Osteoblast (primary cell): ENCODE results near the gene ABCC9. TPM values are rescaled to one million over a fixed set of nuclear protein-coding genes. Genes with fewer than 3 reads are reported as not detected.
"Not testable (repeated sequence)": the region's sequence is repeated elsewhere in the genome, so short reads cannot be mapped to it uniquely, and the experiment has no call there.

ENCODE experiments used
- DNase-seq: peaks from one replicate; pipeline ENCODE4 v3.0.0; 2011; ENCODE audit warnings: low spot score, mixed read lengths; ENCODE audit not compliant: insufficient read length; ENCODE audit errors: missing footprints
- H2AFZ ChIP-seq: 2 replicates; pipeline ENCODE4 v1.6.0; 2011; ENCODE audit warnings: mild to moderate bottlenecking, low read length
- H3K27ac ChIP-seq: 2 replicates; pipeline ENCODE4 v1.5.1; 2011; ENCODE audit warnings: mild to moderate bottlenecking, low read depth, low read length, moderate library complexity
- H3K27me3 ChIP-seq: 2 replicates; pipeline ENCODE4 v1.6.0; 2012; ENCODE audit warnings: mild to moderate bottlenecking, control low read depth, inconsistent platforms, low read length, moderate library complexity; ENCODE audit not compliant: insufficient read depth
- H3K36me3 ChIP-seq: 2 replicates; pipeline ENCODE4 v1.5.1; 2011; ENCODE audit warnings: mild to moderate bottlenecking, low read length, control low read depth, moderate library complexity; ENCODE audit not compliant: insufficient read depth
- H3K4me1 ChIP-seq: 2 replicates; pipeline ENCODE4 v1.5.1; 2011; ENCODE audit warnings: mild to moderate bottlenecking, low read length, control low read depth, moderate library complexity; ENCODE audit not compliant: insufficient read depth
- H3K4me2 ChIP-seq: 2 replicates; pipeline ENCODE4 v1.6.0; 2011; ENCODE audit warnings: mild to moderate bottlenecking, low read length; ENCODE audit not compliant: insufficient read depth
- H3K4me3 ChIP-seq: fragments of 200-600 bp; sonication (generic); 3 replicates; pipeline ENCODE4 v1.5.1; 2012; ENCODE audit warnings: mild to moderate bottlenecking, low read length, inconsistent platforms; ENCODE audit not compliant: insufficient read depth
- H3K79me2 ChIP-seq: 2 replicates; pipeline ENCODE4 v1.6.0; 2012; ENCODE audit warnings: mild to moderate bottlenecking, low read length, control low read depth, inconsistent platforms; ENCODE audit not compliant: insufficient read depth
- H3K9me3 ChIP-seq: 2 replicates; pipeline ENCODE4 v1.5.1; 2011; ENCODE audit warnings: low read depth, low read length, control low read depth
- H4K20me1 ChIP-seq: 2 replicates; pipeline ENCODE4 v1.6.0; 2012; ENCODE audit warnings: mild to moderate bottlenecking, low read length, control low read depth; ENCODE audit not compliant: insufficient read depth
- CTCF ChIP-seq: IDR thresholded peaks from 2 replicates; pipeline ENCODE4 v1.5.1; 2011; ENCODE audit warnings: mild to moderate bottlenecking, low read depth, low read length, moderate library complexity; ENCODE audit errors: extremely low read depth
- total RNA-seq: library from RNA; depleted of rRNA; stranded (reverse); fragments of >200 nt; gene quantifications from 2 replicates; pipeline ENCODE4 v1.2.3, GENCODE V29; 2012

ABCC9 gene
- total RNA-seq, 1 donor: 14.5 TPM

GRCh38 chr12:21939435-21939834, 1.8 kb downstream of the ABCC9 start:
- H3K27ac ChIP-seq: no peak overlapping the region
- no peak overlapping the region for H2AFZ ChIP-seq
- H3K4me2 ChIP-seq: no peak overlapping the region
- H3K27me3 ChIP-seq: peaks cover 38% of the 10 kb centered on the region
- DNase-seq: no peak
- no peak overlapping the region for H3K4me3 ChIP-seq
- no peaks in the 10 kb centered on the region for H3K36me3 ChIP-seq
- H3K4me1 ChIP-seq: peaks cover 6% of the 10 kb centered on the region
- TF ChIP-seq CTCF: no peak
- no peaks in the 10 kb centered on the region for H4K20me1 ChIP-seq
- H3K79me2 ChIP-seq: no peaks in the 10 kb centered on the region
- H3K9me3 ChIP-seq: no peaks in the 10 kb centered on the region

GRCh38 chr12:21938879-21939278, 2.3 kb downstream of the ABCC9 start:
- no peak overlapping the region for H3K4me2 ChIP-seq

GRCh38 chr12:21934173-21934572, 7.1 kb downstream of the ABCC9 start:
- Histone ChIP-seq H3K79me2 (no peaks in the 10 kb centered on the region), H3K4me1 (peaks cover 10% of the 10 kb centered on the region), H3K27me3 (peaks cover 3% of the 10 kb centered on the region), H3K9me3 (no peaks in the 10 kb centered on the region), H3K27ac (peak overlapping the region; percentile 73), H4K20me1 (no peaks in the 10 kb centered on the region), H2AFZ (peak overlapping the region; percentile 21), H3K36me3 (no peaks in the 10 kb centered on the region), H3K4me3 (no peak overlapping the region), H3K4me2 (peak overlapping the region; percentile 16)
- no peak for TF ChIP-seq CTCF
- DNase-seq: peak; percentile 77

More at GRCh38 chr12:21938879-21939278, 2.3 kb downstream of the ABCC9 start:
- no peak for TF ChIP-seq CTCF
- peaks cover 11% of the 10 kb centered on the region for H3K4me1 ChIP-seq
- no peak for DNase-seq
- no peak overlapping the region for H2AFZ ChIP-seq
- no peaks in the 10 kb centered on the region for H3K9me3 ChIP-seq
- no peaks in the 10 kb centered on the region for H3K36me3 ChIP-seq
- H3K4me3 ChIP-seq: no peak overlapping the region
- no peaks in the 10 kb centered on the region for H4K20me1 ChIP-seq
- H3K27me3 ChIP-seq: peaks cover 38% of the 10 kb centered on the region
- no peak overlapping the region for H3K27ac ChIP-seq
- no peaks in the 10 kb centered on the region for H3K79me2 ChIP-seq

GRCh38 chr12:21933656-21934055, 7.6 kb downstream of the ABCC9 start:
- no peak for DNase-seq
- peak overlapping the region; percentile 73 for H3K27ac ChIP-seq
- TF ChIP-seq CTCF: no peak

GRCh38 chr12:21929972-21930371, 11.3 kb downstream of the ABCC9 start:
- not testable (repeated sequence) for H4K20me1 ChIP-seq, H3K27me3 ChIP-seq
- H3K4me1 ChIP-seq: peaks cover 10% of the 10 kb centered on the region

More at GRCh38 chr12:21933656-21934055, 7.6 kb downstream of the ABCC9 start:
- no peaks in the 10 kb centered on the region for H3K79me2 ChIP-seq
- H3K9me3 ChIP-seq: no peaks in the 10 kb centered on the region
- peak overlapping the region; percentile 21 for H2AFZ ChIP-seq
- no peaks in the 10 kb centered on the region for H3K27me3 ChIP-seq
- peaks cover 10% of the 10 kb centered on the region for H3K4me1 ChIP-seq
- no peak overlapping the region for H3K4me3 ChIP-seq
- H3K4me2 ChIP-seq: peak overlapping the region; percentile 16
- no peaks in the 10 kb centered on the region for H3K36me3 ChIP-seq
- no peaks in the 10 kb centered on the region for H4K20me1 ChIP-seq

More at GRCh38 chr12:21929972-21930371, 11.3 kb downstream of the ABCC9 start:
- DNase-seq, H3K27ac ChIP-seq, H3K36me3 ChIP-seq, H3K79me2 ChIP-seq, H2AFZ ChIP-seq, H3K4me3 ChIP-seq, H3K9me3 ChIP-seq, H3K4me2 ChIP-seq: not testable (repeated sequence)
